SK-N-SH (cell line): ENCODE data around the gene SLC9A4. TPM values are rescaled to one million over a fixed set of nuclear protein-coding genes. Genes with fewer than 3 reads are reported as not detected.

Source experiments
- CTCF ChIA-PET: fragments of 300-600, 350-600 bp; formaldehyde crosslinking; extraction: SDS; loops from one replicate; lab custom pipeline; 2021; lab: Yijun Ruan, JAX
- POLR2A ChIA-PET: fragments of 350-600 bp; sonication (Branson Sonifier 250); formaldehyde crosslinking; extraction: SDS; loops from one replicate; lab custom pipeline; 2020; ENCODE audit warnings: antibody characterized with exemption, inconsistent platforms; lab: Yijun Ruan, JAX
- DNase-seq: peaks from one replicate; pipeline ENCODE4 v3.0.0; 2012
- H2AFZ ChIP-seq: fragments of 200-600 bp; sonication (generic); 2 replicates; pipeline ENCODE4 v1.8.1; 2016; ENCODE audit warnings: antibody characterized with exemption, mild to moderate bottlenecking, low read depth
- H3F3A ChIP-seq: fragments of 200-600 bp; sonication (generic); replicated peaks from 2 replicates; pipeline ENCODE3; 2016; ENCODE audit warnings: antibody characterized with exemption, mild to moderate bottlenecking; ENCODE audit not compliant: insufficient read depth
- H3K27ac ChIP-seq, 2 experiments: fragments of 200-500 bp in 1 of 2; fragments of 200-600 bp in 1 of 2; sonication (Bioruptor generic) in 1 of 2; sonication (generic), shearing (Covaris generic) in 1 of 2; 2 replicates each; pipeline versions ENCODE4 v1.5.1 to v1.6.1; 2014 to 2016; ENCODE audit warnings: low read depth in 2 of 2, inconsistent platforms in 1 of 2, low read length in 1 of 2, mild to moderate bottlenecking in 1 of 2, mixed read lengths in 1 of 2
- H3K27me3 ChIP-seq: fragments of 200-600 bp; sonication (generic), shearing (Covaris generic); 2 replicates; pipeline ENCODE4 v1.6.1; 2016; ENCODE audit warnings: mixed run types; ENCODE audit not compliant: insufficient read depth
- H3K36me3 ChIP-seq, 2 experiments: fragments of 200-500 bp in 1 of 2; fragments of 200-600 bp in 1 of 2; sonication (Bioruptor generic) in 1 of 2; sonication (generic) in 1 of 2; replicated peaks in 1 of 2; 2 replicates each; pipeline versions ENCODE3 to v1.5.1; 2014 to 2016; ENCODE audit warnings: low read length in 1 of 2, mild to moderate bottlenecking in 1 of 2; ENCODE audit not compliant: insufficient read depth in 2 of 2, control insufficient read depth in 1 of 2
- H3K4me1 ChIP-seq, 2 experiments: fragments of 200-500 bp in 1 of 2; fragments of 200-600 bp in 1 of 2; sonication (Bioruptor generic) in 1 of 2; sonication (generic), shearing (Covaris generic) in 1 of 2; 2 replicates each; pipeline versions ENCODE4 v1.5.1 to v1.6.1; 2014 to 2016; ENCODE audit warnings: low read depth in 1 of 2, low read length in 1 of 2, mixed run types in 1 of 2; ENCODE audit not compliant: insufficient read depth in 2 of 2, control insufficient read depth in 1 of 2
- H3K4me2 ChIP-seq: fragments of 200-600 bp; sonication (generic), shearing (Covaris generic); 2 replicates; pipeline ENCODE4 v1.6.1; 2017; ENCODE audit warnings: mixed run types
- H3K4me3 ChIP-seq, 2 experiments: fragments of 200-500 bp in 1 of 2; fragments of 200-600 bp in 1 of 2; sonication (Bioruptor generic) in 1 of 2; sonication (generic), shearing (Covaris generic) in 1 of 2; 2 replicates each; pipeline versions ENCODE4 v1.5.1 to v1.8.1; 2014 to 2016; ENCODE audit warnings: low read depth in 2 of 2, inconsistent platforms in 1 of 2, low read length in 1 of 2, mild to moderate bottlenecking in 1 of 2, mixed read lengths in 1 of 2, moderate library complexity in 1 of 2
- H3K79me2 ChIP-seq: fragments of 200-600 bp; sonication (generic); 2 replicates; pipeline ENCODE4 v1.8.1; 2017; ENCODE audit warnings: mild to moderate bottlenecking; ENCODE audit not compliant: insufficient read depth
- H3K9ac ChIP-seq: fragments of 200-600 bp; sonication (generic); 2 replicates; pipeline ENCODE4 v1.6.1; 2017; ENCODE audit warnings: mixed run types
- H3K9me2 ChIP-seq: fragments of 200-600 bp; sonication (generic); 2 replicates; pipeline ENCODE4 v1.6.1; 2017; ENCODE audit warnings: mixed run types
- H3K9me3 ChIP-seq: fragments of 200-600 bp; sonication (generic); 2 replicates; pipeline ENCODE4 v1.6.1; 2017; ENCODE audit warnings: mixed run types, mild to moderate bottlenecking, moderate library complexity
- H4K20me1 ChIP-seq: fragments of 200-600 bp; sonication (generic); 2 replicates; pipeline ENCODE4 v1.6.1; 2017; ENCODE audit warnings: mild to moderate bottlenecking, mixed run types; ENCODE audit not compliant: insufficient read depth
- CTCF ChIP-seq: fragments of 200-600 bp; sonication (generic); IDR thresholded peaks from 2 replicates; pipeline ENCODE4 v1.6.1; 2017; ENCODE audit warnings: antibody characterized with exemption, mild to moderate bottlenecking, moderate library complexity
- GABPA ChIP-seq: IDR thresholded peaks from 2 replicates; pipeline ENCODE4 v1.4.0; 2012; ENCODE audit warnings: low read depth, mild to moderate bottlenecking
- MXI1 ChIP-seq: IDR thresholded peaks from 2 replicates; pipeline ENCODE4 v1.6.1; 2012; ENCODE audit warnings: mild to moderate bottlenecking, low read depth, low read length, improper control_type of control experiment
- NRF1 ChIP-seq: IDR thresholded peaks from 2 replicates; pipeline ENCODE4 v1.6.1; 2012; ENCODE audit warnings: low read depth, mild to moderate bottlenecking, low read length
- POLR2AphosphoS5 ChIP-seq: IDR thresholded peaks from 2 replicates; pipeline ENCODE4 v1.6.1; 2012; ENCODE audit warnings: low read depth, low read length
- REST ChIP-seq: IDR thresholded peaks from 2 replicates; pipeline ENCODE4 v1.6.1; 2012; ENCODE audit warnings: mild to moderate bottlenecking, low read depth, low read length, moderate library complexity
- RFX5 ChIP-seq: IDR thresholded peaks from 2 replicates; pipeline ENCODE4 v1.6.1; 2012; ENCODE audit warnings: mild to moderate bottlenecking, improper control_type of control experiment, low read length
- RXRA ChIP-seq: IDR thresholded peaks from 2 replicates; pipeline ENCODE4 v1.4.0; 2012; ENCODE audit warnings: low read depth, mild to moderate bottlenecking, borderline replicate concordance
- SIN3A ChIP-seq: IDR thresholded peaks from 2 replicates; pipeline ENCODE4 v1.6.1; 2012; ENCODE audit warnings: low read depth, mild to moderate bottlenecking, low read length, moderate library complexity, borderline replicate concordance
- TCF12 ChIP-seq: IDR thresholded peaks from 2 replicates; pipeline ENCODE4 v1.4.0; 2012
- TEAD4 ChIP-seq: IDR thresholded peaks from 2 replicates; pipeline ENCODE4 v1.4.0; 2012; ENCODE audit warnings: mild to moderate bottlenecking, borderline replicate concordance; ENCODE audit not compliant: insufficient read depth
- WGBS: methylation state at CpG from one replicate; pipeline ENCODE4 v1.1.6; 2017; ENCODE audit warnings: low lambda C conversion rate; 5-methylcytosine and 5-hydroxymethylcytosine counted together
- polyA plus RNA-seq, 3 experiments: library from polyadenylated mRNA; depleted of rRNA; stranded (reverse); fragments of >200 nt; gene quantifications; 2 replicates each; pipeline ENCODE4 v1.2.3, GENCODE V29; 2012

The SLC9A4 gene
- polyA plus RNA-seq, 1 of the 3 experiments (the other 2 are of a cell fraction): 0.07 TPM

DNA sequence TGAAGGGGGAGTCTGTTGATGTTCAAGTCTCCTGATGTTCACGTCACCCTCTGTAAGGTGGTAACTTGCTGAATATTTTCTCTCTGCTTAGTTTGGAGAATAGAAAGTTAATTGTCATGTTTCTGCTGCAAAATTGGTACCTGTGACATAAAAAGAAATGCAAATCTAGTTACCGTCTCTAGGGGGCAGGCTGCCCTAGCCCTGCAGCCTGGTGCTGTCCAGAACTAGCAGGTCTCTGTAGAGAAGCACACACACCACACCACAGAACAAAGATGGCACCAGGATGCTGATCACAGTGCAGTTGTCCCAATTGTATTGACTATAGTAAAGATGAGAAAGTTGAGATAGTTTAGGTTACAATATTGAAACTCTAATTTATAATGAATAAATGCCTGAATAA lies 47.0 kb downstream of the SLC9A4 start (continued):
- peak; percentile 65 for TF ChIP-seq CTCF
- no peak for TF ChIP-seq TEAD4
- TF ChIP-seq, all 33 proteins: peak for 3

DNA sequence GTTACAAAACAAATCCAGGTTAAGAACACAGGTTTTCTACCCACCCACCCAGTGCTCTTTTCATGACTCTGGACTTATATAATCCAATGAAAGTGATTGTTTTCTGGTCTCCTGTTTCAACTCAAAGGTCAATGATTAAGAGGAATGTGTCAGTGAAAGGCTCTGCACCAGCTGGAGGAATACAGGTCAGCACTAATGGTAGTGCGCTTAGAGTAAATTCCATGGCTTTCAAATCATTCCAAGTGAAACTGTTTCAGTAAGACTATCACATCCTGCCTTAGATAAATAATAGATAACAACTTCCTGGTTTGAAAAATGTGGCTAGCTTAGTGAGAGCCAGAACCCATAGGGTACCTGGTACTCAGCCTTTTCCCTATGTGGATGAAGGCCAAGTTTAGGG lies 47.8 kb downstream of the SLC9A4 start:
- ChIA-PET CTCF (interaction anchor here (1.0 kb wide), 1 partner anchor 95 kb away, joined by 5 read pairs; no protein-coding TSS in a partner anchor), POLR2A (no interaction called here)
- WGBS: 15% methylated on average over 1 of the region's 1 CpG
- H3K4me3 ChIP-seq: no peak overlapping the region
- H3K9ac ChIP-seq: no peak overlapping the region
- H3K27me3 ChIP-seq: no peaks in the 10 kb centered on the region; the same call in 1 of the 2 replicates
- no peaks in the 10 kb centered on the region for H3K4me1 ChIP-seq
- no peaks in the 10 kb centered on the region for H3K36me3 ChIP-seq
- H3K4me2 ChIP-seq: no peak overlapping the region
- H3K9me3 ChIP-seq: no peaks in the 10 kb centered on the region
- TF ChIP-seq REST (no peak), NRF1 (no peak), MXI1 (no peak), RXRA (no peak), GABPA (no peak), RFX5 (no peak), POLR2AphosphoS5 (no peak), SIN3A (no peak), TCF12 (no peak)
- no peak overlapping the region for H2AFZ ChIP-seq
- H3K9me2 ChIP-seq: no peaks in the 10 kb centered on the region
- H3K79me2 ChIP-seq: no peaks in the 10 kb centered on the region
- no peak overlapping the region for H3K27ac ChIP-seq
- DNase-seq: no peak
- no peaks in the 10 kb centered on the region for H3F3A ChIP-seq
- no peaks in the 10 kb centered on the region for H4K20me1 ChIP-seq
